OCI-LY7 (cell line): Measurements from ENCODE around the gene STAT5A.

Experiments
- CTCF ChIP-seq: fragments of 200-600 bp; sonication (generic); conservative IDR thresholded peaks from 2 replicates; pipeline ENCODE4 v1.5.1; 2014; ENCODE audit warnings: mild to moderate bottlenecking, antibody characterized with exemption, low read length, moderate library complexity, mixed read lengths
- EZH2phosphoT487 ChIP-seq: fragments of 200-600 bp; sonication (generic); IDR thresholded peaks from 2 replicates; pipeline ENCODE4 v1.6.1; 2018; ENCODE audit warnings: low read depth, borderline replicate concordance, mild to moderate bottlenecking, mixed run types, antibody characterized with exemption, low read length, moderate library complexity, mixed read lengths

- TF ChIP-seq CTCF: peak; percentile 83
- no peak for TF ChIP-seq EZH2phosphoT487
Measured at GRCh38 chr17:42312285-42313130, 24.2 kb downstream of the STAT5A start.
